A673 (cell line): Measurements from ENCODE around the gene LAS1L.

Experiments
- CTCF ChIP-seq: fragments of 300-800, 200-600 bp; sonication (generic); conservative IDR thresholded peaks from 2 replicates; pipeline ENCODE4 v1.5.1; 2017; ENCODE audit warnings: low read depth, mild to moderate bottlenecking, antibody characterized with exemption, low read length, moderate library complexity, mixed read lengths
- EZH2 ChIP-seq: fragments of 200-600 bp; sonication (generic); IDR thresholded peaks from 2 replicates; pipeline ENCODE4 v1.6.1; 2017; ENCODE audit warnings: borderline replicate concordance, low read depth, mild to moderate bottlenecking, mixed read lengths, antibody characterized with exemption, low read length; ENCODE audit not compliant: poor library complexity, severe bottlenecking

GRCh38 chrX:65516756-65517155 is 17.8 kb downstream of the LAS1L start:
- TF ChIP-seq CTCF (no peak), EZH2 (no peak)
